Fibroblast of skin of scalp (primary cell): ENCODE measurements around the gene HSD17B8.

Source experiments
- DNase-seq: peaks from one replicate; pipeline ENCODE4 v3.0.0-alpha.2; 2013

Gene HSD17B8

GRCh38 chr6:33171880-33172687 lies 32.4 kb upstream of the HSD17B8 start:
- no peak for DNase-seq

GRCh38 chr6:33172688-33173534 lies 31.5 kb upstream of the HSD17B8 start:
- peak; percentile 33 for DNase-seq

GRCh38 chr6:33173535-33174180 lies 30.8 kb upstream of the HSD17B8 start:
- DNase-seq = no peak

- no peak for DNase-seq
These were observed 29.7 kb upstream of the HSD17B8 start for GRCh38 chr6:33174784-33175183.

GRCh38 chr6:33175436-33176069 lies 28.9 kb upstream of the HSD17B8 start:
- no peak for DNase-seq

GRCh38 chr6:33176906-33177305 lies 27.5 kb upstream of the HSD17B8 start:
- no peak for DNase-seq

- no peak for DNase-seq
These were observed 26.7 kb upstream of the HSD17B8 start for GRCh38 chr6:33177552-33178446.

GRCh38 chr6:33178755-33179475 lies 25.5 kb upstream of the HSD17B8 start:
- no peak for DNase-seq

- no peak for DNase-seq
These were observed 23.3 kb upstream of the HSD17B8 start for GRCh38 chr6:33181141-33181540.

GRCh38 chr6:33183071-33183683 lies 21.3 kb upstream of the HSD17B8 start:
- DNase-seq = no peak

- no peak for DNase-seq
These were observed 19.3 kb upstream of the HSD17B8 start for GRCh38 chr6:33185190-33185589.

- DNase-seq = no peak
These were observed 18.7 kb upstream of the HSD17B8 start for GRCh38 chr6:33185654-33186187.

GRCh38 chr6:33187809-33188208 lies 16.6 kb upstream of the HSD17B8 start:
- no peak for DNase-seq

- DNase-seq = no peak
These were observed 15.3 kb upstream of the HSD17B8 start for GRCh38 chr6:33189164-33189563.

GRCh38 chr6:33189625-33190448 lies 14.6 kb upstream of the HSD17B8 start:
- no peak for DNase-seq

- DNase-seq = no peak
These were observed 13.8 kb upstream of the HSD17B8 start for GRCh38 chr6:33190504-33191107.

GRCh38 chr6:33191383-33192104 lies 12.9 kb upstream of the HSD17B8 start:
- no peak for DNase-seq

- DNase-seq = no peak
These were observed 12.3 kb upstream of the HSD17B8 start, which contains the start of gene COL11A2 for GRCh38 chr6:33192105-33192646. COL11A2 (minus strand) TSS chr6:33192467; CDS start chr6:33192240, 227 bp downstream.
